ENCODE results near the gene LAMB3. TPM values are rescaled to one million over a fixed set of nuclear protein-coding genes. Genes with fewer than 3 reads are reported as not detected.
A peak's percentile ranks its signal among the peaks of the same experiment; 100 is the strongest.

LAMB3 gene
- total RNA-seq, 2 donors from 2014 or later, result 43.7 to 92.8 TPM

DNA sequence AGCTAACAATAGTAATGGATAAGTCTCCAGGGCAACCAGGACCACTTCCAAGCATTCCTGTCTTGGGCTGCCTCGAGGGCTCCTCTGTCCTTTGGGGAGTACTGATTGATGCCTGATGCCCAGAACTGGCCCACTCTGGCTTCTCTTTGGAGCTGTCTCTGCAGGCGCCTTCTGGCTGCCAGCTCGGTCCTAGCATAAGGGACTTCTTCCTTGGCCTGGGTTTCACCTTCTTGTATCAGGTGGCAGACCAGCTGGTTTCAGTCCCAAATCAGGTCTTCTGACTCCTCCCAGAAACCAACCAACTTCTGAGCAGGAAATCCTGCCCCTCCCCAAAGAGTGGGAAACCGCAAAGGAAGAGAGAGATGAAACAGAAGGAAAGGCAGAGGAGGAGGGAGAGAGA is 33.6 kb upstream of the LAMB3 start:
- TF ChIP-seq POLR2A (IDR thresholded peaks at IDR 0.05) (no peak), POLR2AphosphoS5 (IDR thresholded peaks at IDR 0.05) (no peak)
- TF ChIP-seq, protein P1, sequence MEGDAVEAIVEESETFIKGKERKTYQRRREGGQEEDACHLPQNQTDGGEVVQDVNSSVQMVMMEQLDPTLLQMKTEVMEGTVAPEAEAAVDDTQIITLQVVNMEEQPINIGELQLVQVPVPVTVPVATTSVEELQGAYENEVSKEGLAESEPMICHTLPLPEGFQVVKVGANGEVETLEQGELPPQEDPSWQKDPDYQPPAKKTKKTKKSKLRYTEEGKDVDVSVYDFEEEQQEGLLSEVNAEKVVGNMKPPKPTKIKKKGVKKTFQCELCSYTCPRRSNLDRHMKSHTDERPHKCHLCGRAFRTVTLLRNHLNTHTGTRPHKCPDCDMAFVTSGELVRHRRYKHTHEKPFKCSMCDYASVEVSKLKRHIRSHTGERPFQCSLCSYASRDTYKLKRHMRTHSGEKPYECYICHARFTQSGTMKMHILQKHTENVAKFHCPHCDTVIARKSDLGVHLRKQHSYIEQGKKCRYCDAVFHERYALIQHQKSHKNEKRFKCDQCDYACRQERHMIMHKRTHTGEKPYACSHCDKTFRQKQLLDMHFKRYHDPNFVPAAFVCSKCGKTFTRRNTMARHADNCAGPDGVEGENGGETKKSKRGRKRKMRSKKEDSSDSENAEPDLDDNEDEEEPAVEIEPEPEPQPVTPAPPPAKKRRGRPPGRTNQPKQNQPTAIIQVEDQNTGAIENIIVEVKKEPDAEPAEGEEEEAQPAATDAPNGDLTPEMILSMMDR (IDR thresholded peaks at IDR 0.05), result no peak
- no peak overlapping the region for H3K27ac ChIP-seq
- no peak overlapping the region for H3K4me3 ChIP-seq
- intact Hi-C loops (cut with DNase I), result no loop called here
- H3K36me3 ChIP-seq, result no peaks in the 10 kb centered on the region
- no peaks in the 10 kb centered on the region for H3K27me3 ChIP-seq (replicated peaks; ENCODE audit: insufficient read depth)
- no peaks in the 10 kb centered on the region for H3K4me1 ChIP-seq (replicated peaks)
- DNase-seq (ENCODE audit: low spot score), result no peak
- 58% methylated on average over 4 of the region's 4 CpGs for WGBS
- no peaks in the 10 kb centered on the region for H3K9me3 ChIP-seq

DNA sequence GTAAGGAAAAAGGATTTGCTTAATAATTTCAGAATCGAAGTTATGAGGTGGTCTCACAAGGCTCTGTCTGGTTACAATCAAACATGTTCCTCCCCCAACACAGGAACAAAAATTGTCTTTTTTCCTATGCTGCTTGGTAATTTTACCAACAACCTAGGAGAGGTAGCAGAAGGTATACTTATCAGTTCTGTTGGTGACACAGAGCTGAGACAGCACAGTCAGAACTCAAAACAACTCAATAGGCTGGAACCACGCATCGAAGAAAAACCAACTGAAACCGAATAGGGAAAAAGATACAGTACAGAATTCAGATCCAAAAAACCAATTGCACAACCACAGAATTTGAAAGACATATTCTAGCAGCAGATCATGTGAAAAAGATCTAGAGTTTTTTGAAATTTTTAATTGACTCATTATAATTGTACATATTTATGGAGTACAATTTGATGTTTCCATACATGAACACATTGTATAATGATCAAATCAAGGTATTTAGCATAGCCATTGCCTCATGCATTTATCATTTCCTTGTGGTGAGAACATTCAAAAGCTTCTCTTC is 26.8 kb upstream of the LAMB3 start:
- Histone ChIP-seq H3K4me3 (no peak overlapping the region), H3K27ac (no peak overlapping the region)
- intact Hi-C loops (cut with DNase I), result no loop called here

DNA sequence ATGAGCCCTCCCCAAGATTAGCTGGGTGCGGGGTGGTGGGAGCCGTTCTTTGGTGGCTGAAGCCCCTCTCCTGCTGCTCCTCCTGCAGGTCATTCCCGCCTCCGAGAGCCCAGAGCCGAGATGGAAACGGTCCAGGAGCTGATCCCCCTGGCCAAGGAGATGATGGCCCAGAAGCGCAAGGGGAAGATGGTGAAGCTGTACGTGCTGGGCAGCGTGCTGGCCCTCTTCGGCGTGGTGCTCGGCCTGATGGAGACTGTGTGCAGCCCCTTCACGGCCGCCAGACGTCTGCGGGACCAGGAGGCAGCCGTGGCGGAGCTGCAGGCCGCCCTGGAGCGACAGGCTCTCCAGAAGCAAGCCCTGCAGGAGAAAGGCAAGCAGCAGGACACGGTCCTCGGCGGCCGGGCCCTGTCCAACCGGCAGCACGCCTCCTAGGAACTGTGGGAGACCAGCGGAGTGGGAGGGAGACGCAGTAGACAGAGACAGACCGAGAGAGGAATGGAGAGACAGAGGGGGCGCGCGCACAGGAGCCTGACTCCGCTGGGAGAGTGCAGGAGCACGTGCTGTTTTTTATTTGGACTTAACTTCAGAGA is 23.4 kb upstream of the LAMB3 start:
- WGBS, result 0% methylated on average over 32 of the region's 34 CpGs
- no peaks in the 10 kb centered on the region for H3K27me3 ChIP-seq (replicated peaks; ENCODE audit: insufficient read depth)
- no peaks in the 10 kb centered on the region for H3K4me1 ChIP-seq (replicated peaks)
- H3K36me3 ChIP-seq, result no peaks in the 10 kb centered on the region
- peak overlapping the region; percentile 32 to 35 for H3K27ac ChIP-seq
- no peaks in the 10 kb centered on the region for H3K9me3 ChIP-seq
- peak; percentile 17 for DNase-seq (ENCODE audit: low spot score)
- H3K4me3 ChIP-seq, result peak overlapping the region; percentile 40
- TF ChIP-seq, protein P1 (IDR thresholded peaks at IDR 0.05), result peak in 1 of 4 experiments; percentile 1
- no peak for TF ChIP-seq POLR2A (IDR thresholded peaks at IDR 0.05)
- intact Hi-C loops (cut with DNase I), result no loop called here

More for the DNA sequence above, 26.8 kb upstream of the LAMB3 start:
- Histone ChIP-seq H3K27me3 (replicated peaks; ENCODE audit: insufficient read depth) (no peaks in the 10 kb centered on the region), H3K9me3 (no peaks in the 10 kb centered on the region), H3K4me1 (replicated peaks) (no peaks in the 10 kb centered on the region), H3K36me3 (no peaks in the 10 kb centered on the region)
- no peak for DNase-seq (ENCODE audit: low spot score)
- TF ChIP-seq, protein P1 (IDR thresholded peaks at IDR 0.05), result no peak
- TF ChIP-seq POLR2A (IDR thresholded peaks at IDR 0.05) (no peak), POLR2AphosphoS5 (IDR thresholded peaks at IDR 0.05) (no peak)
- WGBS, result 96% methylated on average over 4 of the region's 4 CpGs

GRCh38 chr1:209674957-209675564 is 22.8 kb upstream of the LAMB3 start, which contains the start of gene G0S2:
TSS of gene G0S2 (plus strand) at chr1:209675412. CDS start at chr1:209675685, 273 bp downstream.
- H3K4me3 ChIP-seq, result peak within 1 kb of the TSS; percentile 40
- peak; percentile 39 for DNase-seq (ENCODE audit: low spot score)
- H3K9me3 ChIP-seq, result no peaks in the 10 kb centered on the region
- no peaks in the 10 kb centered on the region for H3K4me1 ChIP-seq (replicated peaks)
- TF ChIP-seq POLR2AphosphoS5 (IDR thresholded peaks at IDR 0.05) (no peak), POLR2A (IDR thresholded peaks at IDR 0.05) (peak; percentile 48)
- TF ChIP-seq, protein P1 (IDR thresholded peaks at IDR 0.05), result peak in 1 of 4 experiments; percentile 3
- WGBS, result 3% methylated on average over 37 of the region's 47 CpGs
- peak within 1 kb of the TSS; percentile 32 to 35 for H3K27ac ChIP-seq
- no peaks in the 10 kb centered on the region for H3K27me3 ChIP-seq (replicated peaks; ENCODE audit: insufficient read depth)
- intact Hi-C loops (cut with DNase I), result no loop called here
- no peaks in the 10 kb centered on the region for H3K36me3 ChIP-seq
